Activated T-cell treated with anti-CD3 and anti-CD28 coated beads, Interleukin-2, amount 50 U/mL, for 24 hours (primary cell): ENCODE measurements around the gene BNC2.

Source experiments
- DNase-seq: peaks from one replicate; pipeline ENCODE4 v3.0.0-alpha.2; 2020
- H3K27ac Mint-ChIP-seq: 2 replicates; pipeline ENCODE4 v1.8.0; 2020; ENCODE audit warnings: mild to moderate bottlenecking, mixed read lengths
- H3K27me3 Mint-ChIP-seq: 2 replicates; pipeline ENCODE4 v1.8.0; 2020; ENCODE audit warnings: mixed read lengths
- H3K36me3 Mint-ChIP-seq: 2 replicates; pipeline ENCODE4 v1.8.0; 2020; ENCODE audit warnings: low read depth, mixed read lengths
- H3K4me1 Mint-ChIP-seq: 2 replicates; pipeline ENCODE4 v1.8.0; 2020; ENCODE audit warnings: low read depth, mixed read lengths
- H3K4me3 Mint-ChIP-seq: 2 replicates; pipeline ENCODE4 v1.8.0; 2020; ENCODE audit warnings: mild to moderate bottlenecking, moderate library complexity, mixed read lengths
- H3K9me3 Mint-ChIP-seq: 2 replicates; pipeline ENCODE4 v1.8.0; 2020; ENCODE audit warnings: mixed read lengths

Gene BNC2

DNA sequence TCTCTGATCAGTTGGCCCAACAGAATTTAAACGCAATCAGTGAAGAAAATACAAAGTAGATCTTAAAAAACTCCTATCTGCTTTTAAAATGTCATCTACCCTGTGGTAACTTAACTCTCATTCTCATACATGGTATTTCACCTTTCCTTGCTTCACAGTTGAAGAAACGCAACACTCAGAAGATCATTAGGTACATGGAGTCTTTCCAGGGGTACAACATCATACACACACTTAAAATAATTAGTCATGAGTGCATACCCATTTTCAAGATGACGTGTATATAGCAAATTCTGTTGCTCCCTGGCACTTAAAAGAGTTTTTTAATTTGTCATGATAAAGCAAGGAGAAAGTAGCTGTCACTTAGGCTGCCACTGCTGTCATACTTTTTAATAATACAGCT, 259.9 kb downstream of the BNC2 start:
- Mint-ChIP-seq H3K4me3 (no peak overlapping the region), H3K27me3 (no peaks in the 10 kb centered on the region), H3K4me1 (no peaks in the 10 kb centered on the region), H3K27ac (no peak overlapping the region), H3K36me3 (no peaks in the 10 kb centered on the region), H3K9me3 (no peaks in the 10 kb centered on the region)
- DNase-seq: no peak

DNA sequence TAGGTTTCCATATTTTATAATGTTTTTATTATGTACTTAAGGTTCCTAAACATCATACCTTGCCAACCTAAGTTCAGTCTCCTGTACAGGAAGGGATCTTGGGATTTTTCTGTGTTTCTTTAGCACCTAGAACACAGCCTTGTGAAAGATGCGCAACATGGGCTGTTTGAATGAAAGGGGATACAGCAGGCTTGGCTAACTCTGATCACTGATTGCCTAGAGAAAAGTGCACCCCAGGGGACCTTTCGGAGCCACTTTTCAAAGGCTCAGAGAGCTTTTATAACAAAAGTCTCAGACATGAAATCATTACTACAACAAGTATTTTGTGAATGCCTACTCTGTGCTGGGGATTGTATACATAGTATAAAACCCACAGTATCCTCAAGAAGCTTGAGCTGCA, 261.6 kb downstream of the BNC2 start:
- H3K27me3 Mint-ChIP-seq: no peaks in the 10 kb centered on the region
- H3K27ac Mint-ChIP-seq: no peak overlapping the region
- H3K4me3 Mint-ChIP-seq: no peak overlapping the region
- H3K9me3 Mint-ChIP-seq: peaks cover 4% of the 10 kb centered on the region
- no peak for DNase-seq
- no peaks in the 10 kb centered on the region for H3K4me1 Mint-ChIP-seq
- no peaks in the 10 kb centered on the region for H3K36me3 Mint-ChIP-seq

DNA sequence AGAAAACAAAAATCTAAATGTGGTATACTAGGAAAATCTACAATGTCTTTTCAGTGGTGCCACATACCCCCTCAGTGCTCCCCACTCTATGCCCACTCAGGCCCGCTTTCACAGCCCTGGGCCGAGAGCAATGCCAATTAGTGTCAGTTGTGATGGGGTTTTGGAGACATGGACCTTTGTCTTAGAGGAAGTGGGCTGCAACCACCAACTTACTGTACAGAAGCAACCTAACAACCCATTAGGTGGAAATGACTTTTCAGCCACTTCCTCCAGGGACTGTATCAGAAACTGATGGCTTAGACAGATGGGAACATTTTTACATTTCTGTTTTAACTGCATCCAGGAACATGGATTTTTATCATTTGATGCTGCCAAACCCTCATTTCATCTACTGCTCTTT, 268.0 kb downstream of the BNC2 start:
- Mint-ChIP-seq H3K4me3 (no peak overlapping the region), H3K27ac (no peak overlapping the region), H3K36me3 (no peaks in the 10 kb centered on the region), H3K4me1 (no peaks in the 10 kb centered on the region), H3K27me3 (no peaks in the 10 kb centered on the region), H3K9me3 (peaks cover 4% of the 10 kb centered on the region)
- no peak for DNase-seq

DNA sequence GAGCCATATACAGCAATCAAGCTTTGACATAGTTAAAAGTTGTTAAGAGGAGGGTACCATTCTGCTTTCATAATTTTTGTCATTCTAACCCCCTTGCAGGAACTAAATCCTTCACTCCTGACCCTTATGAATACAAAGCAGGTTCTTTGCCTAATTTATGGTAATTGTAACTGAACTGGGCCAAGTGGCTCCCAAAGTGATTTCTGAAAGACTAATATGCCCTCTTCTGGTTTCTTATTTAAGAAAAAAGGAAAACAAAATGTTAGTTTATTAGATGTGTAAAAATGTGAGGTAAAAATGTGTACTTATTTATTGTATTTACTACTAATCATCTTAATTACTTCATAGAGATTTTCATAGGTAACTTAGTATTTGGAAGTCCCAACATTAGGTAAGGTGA, 268.5 kb downstream of the BNC2 start:
- Mint-ChIP-seq H3K36me3 (no peaks in the 10 kb centered on the region), H3K9me3 (peaks cover 4% of the 10 kb centered on the region), H3K27ac (no peak overlapping the region), H3K27me3 (no peaks in the 10 kb centered on the region), H3K4me1 (no peaks in the 10 kb centered on the region), H3K4me3 (no peak overlapping the region)
- DNase-seq: no peak

DNA sequence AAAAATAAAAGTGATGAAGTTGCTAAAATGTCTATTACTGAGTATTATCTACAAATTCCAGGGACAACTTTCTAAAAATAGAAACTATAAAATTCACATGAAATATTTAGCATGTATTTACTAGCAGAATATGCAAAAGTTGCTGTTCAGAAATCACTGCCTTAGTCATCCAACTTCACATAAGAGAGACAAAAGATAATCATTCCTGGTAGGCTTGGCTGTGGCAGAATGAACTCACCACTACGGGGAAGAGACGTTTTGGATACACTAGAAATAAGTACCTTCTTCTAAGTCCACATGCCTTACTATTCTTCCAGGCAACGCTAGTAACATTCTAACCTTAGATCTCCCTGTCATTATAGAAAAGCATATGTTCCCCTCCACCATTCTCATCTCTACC, 272.2 kb downstream of the BNC2 start:
- no peak for DNase-seq
- Mint-ChIP-seq H3K4me1 (no peaks in the 10 kb centered on the region), H3K9me3 (no peaks in the 10 kb centered on the region), H3K27me3 (no peaks in the 10 kb centered on the region), H3K4me3 (no peak overlapping the region), H3K36me3 (no peaks in the 10 kb centered on the region), H3K27ac (no peak overlapping the region)

DNA sequence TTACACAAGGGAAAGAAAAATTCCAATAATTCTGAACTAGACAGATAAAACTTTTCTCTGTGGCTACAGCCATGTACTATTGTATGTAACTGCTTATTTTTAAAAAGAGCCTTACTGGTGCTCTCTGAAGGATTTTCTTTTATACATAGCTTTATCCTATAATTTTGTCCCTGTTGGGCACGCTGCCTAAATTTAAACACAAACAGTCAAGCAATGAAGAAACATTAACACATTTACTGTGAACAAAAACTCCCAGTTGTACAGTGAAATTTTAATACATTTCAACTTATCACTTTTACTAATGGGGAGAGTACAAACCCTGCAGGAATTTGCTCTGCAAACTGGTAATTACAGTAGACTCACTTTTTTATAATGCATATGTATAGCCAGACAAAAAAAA, 273.3 kb downstream of the BNC2 start:
- Mint-ChIP-seq H3K9me3 (no peaks in the 10 kb centered on the region), H3K4me3 (no peak overlapping the region), H3K27ac (no peak overlapping the region), H3K27me3 (no peaks in the 10 kb centered on the region), H3K4me1 (no peaks in the 10 kb centered on the region), H3K36me3 (no peaks in the 10 kb centered on the region)
- no peak for DNase-seq

DNA sequence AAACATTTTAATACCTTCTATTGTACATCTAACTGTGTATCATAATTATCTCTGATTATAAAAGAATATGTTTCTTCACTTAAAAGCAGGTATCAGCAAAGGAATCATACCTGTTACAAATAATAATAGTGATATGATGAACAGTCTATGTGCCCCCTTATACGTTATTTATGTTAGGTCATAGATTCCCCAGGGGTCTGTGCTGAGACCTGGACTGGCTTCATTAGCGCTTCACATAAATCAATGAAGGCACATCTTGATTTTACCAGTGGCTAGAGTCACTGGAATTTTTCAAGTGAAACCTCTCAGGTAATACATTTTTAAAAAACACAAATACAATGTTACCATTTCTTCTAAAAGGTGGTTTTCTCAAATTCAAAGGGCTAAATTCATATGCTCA, 275.2 kb downstream of the BNC2 start:
- Mint-ChIP-seq H3K9me3 (no peaks in the 10 kb centered on the region), H3K36me3 (no peaks in the 10 kb centered on the region), H3K27me3 (no peaks in the 10 kb centered on the region), H3K4me3 (no peak overlapping the region), H3K4me1 (no peaks in the 10 kb centered on the region), H3K27ac (no peak overlapping the region)
- DNase-seq: no peak

DNA sequence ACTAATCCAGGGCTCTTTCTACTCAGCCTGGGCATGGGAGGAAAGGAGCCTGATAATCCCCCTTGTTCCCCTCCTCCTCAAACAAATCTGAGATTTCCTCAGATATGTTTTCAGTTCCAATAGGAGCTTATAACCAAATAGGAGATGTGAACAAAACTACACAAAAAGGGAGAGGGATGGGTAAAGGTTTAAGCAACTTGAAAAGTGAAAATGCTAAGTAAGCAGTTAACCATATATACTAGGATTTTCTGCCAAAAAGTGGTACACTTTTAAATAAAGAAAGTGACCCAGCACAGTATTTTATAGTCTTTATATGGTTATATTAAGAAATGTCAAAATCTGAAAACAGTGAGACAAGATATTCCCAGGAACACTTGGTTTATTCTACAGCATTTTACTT, 275.7 kb downstream of the BNC2 start:
- no peak for DNase-seq
- Mint-ChIP-seq H3K27me3 (no peaks in the 10 kb centered on the region), H3K4me3 (no peak overlapping the region), H3K36me3 (no peaks in the 10 kb centered on the region), H3K27ac (no peak overlapping the region), H3K9me3 (no peaks in the 10 kb centered on the region), H3K4me1 (no peaks in the 10 kb centered on the region)

DNA sequence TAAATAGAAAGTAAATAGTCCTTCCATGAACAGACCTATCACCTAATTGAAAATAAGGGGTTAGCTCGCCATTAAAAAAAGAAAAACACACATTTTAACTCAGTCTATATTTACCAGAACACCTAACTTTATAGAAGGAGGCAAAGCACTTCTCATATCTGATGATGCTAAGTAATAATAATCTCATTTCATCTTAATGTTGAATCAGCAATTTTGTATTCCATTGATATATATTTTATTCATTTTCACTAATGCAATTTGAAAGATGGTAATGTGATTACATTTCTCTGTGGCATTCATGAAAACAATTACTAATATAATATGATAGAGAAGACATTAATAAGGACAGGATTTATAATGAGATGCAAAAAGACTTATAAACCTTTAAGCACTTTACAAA, 276.7 kb downstream of the BNC2 start:
- no peaks in the 10 kb centered on the region for H3K27me3 Mint-ChIP-seq
- H3K27ac Mint-ChIP-seq: no peak overlapping the region
- H3K4me1 Mint-ChIP-seq: no peaks in the 10 kb centered on the region
- H3K4me3 Mint-ChIP-seq: no peak overlapping the region
- H3K36me3 Mint-ChIP-seq: no peaks in the 10 kb centered on the region
- no peak for DNase-seq
- no peaks in the 10 kb centered on the region for H3K9me3 Mint-ChIP-seq

DNA sequence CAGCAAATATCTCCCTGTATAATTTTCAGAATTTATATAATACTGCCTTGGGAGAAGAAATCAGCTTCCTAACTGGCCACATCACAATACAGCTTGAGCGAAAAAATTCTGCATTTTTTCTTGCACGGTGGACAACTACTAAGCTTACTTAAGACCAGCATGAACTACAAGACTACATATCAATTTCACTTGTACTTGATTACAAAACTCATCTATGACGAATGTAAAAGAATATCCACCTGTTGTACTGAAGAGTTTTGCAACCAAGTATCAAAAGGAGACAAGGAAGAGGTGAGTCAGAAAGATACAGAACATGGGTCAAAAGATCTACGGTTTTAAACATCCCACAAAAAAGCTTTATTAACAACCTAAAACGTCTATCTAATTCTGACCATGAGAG, 279.4 kb downstream of the BNC2 start:
- Mint-ChIP-seq H3K27me3 (no peaks in the 10 kb centered on the region), H3K9me3 (no peaks in the 10 kb centered on the region)

DNA sequence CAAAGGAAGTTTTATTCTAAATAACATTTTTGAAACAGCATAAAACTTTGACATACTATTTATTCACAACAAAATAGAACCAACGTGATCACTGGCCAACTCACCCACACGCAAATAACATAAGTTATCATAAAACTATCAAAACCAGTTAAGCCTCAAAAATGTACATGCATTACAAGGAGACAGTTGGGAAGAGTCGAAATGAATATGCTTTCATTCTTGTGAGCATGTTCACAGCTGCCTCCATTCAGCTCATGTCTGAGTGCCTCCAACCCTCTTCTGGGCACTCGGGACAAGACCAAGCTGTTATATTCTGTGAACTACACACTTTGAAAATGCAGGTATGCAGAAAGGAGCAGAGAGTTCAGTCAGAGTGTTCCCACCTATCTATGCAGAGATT, 284.9 kb downstream of the BNC2 start:
- no peaks in the 10 kb centered on the region for H3K27me3 Mint-ChIP-seq
- H3K4me3 Mint-ChIP-seq: no peak overlapping the region
- H3K9me3 Mint-ChIP-seq: peaks cover 2% of the 10 kb centered on the region
- H3K36me3 Mint-ChIP-seq: no peaks in the 10 kb centered on the region
- DNase-seq: no peak
- no peak overlapping the region for H3K27ac Mint-ChIP-seq
- no peaks in the 10 kb centered on the region for H3K4me1 Mint-ChIP-seq

More for the DNA sequence above, 279.4 kb downstream of the BNC2 start:
- Mint-ChIP-seq H3K4me3 (no peak overlapping the region), H3K27ac (no peak overlapping the region), H3K36me3 (no peaks in the 10 kb centered on the region), H3K4me1 (no peaks in the 10 kb centered on the region)
- no peak for DNase-seq

DNA sequence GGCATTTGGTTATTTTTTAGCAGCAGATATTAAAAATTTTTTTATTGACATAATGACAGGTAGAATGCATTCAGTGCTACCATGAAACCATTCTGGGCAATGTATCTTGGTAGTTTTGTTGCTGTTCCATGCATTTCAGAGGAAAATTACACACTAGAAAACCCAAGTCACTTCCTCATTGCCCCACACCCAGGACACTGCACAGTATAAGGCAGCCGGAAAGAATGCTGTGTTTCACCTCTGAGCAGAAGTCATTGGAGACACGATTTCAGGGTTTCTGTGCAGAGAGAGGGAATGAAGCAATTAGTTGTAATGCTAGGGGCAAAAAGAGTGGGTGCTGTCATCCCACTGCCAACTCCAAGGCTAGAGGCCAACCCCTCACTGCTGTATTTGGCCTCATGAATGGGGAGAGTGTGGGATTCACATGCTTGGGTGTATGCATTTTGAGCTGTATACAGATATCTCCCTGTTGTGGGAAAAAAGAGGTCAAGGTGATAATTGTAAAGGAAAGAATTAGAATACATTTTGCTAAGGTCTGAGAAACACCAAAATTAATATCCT, 290.5 kb downstream of the BNC2 start:
- H3K4me1 Mint-ChIP-seq: no peaks in the 10 kb centered on the region
- no peak for DNase-seq
- no peak overlapping the region for H3K27ac Mint-ChIP-seq
- H3K9me3 Mint-ChIP-seq: peaks cover 2% of the 10 kb centered on the region
- H3K4me3 Mint-ChIP-seq: no peak overlapping the region
- no peaks in the 10 kb centered on the region for H3K36me3 Mint-ChIP-seq
- H3K27me3 Mint-ChIP-seq: no peaks in the 10 kb centered on the region

DNA sequence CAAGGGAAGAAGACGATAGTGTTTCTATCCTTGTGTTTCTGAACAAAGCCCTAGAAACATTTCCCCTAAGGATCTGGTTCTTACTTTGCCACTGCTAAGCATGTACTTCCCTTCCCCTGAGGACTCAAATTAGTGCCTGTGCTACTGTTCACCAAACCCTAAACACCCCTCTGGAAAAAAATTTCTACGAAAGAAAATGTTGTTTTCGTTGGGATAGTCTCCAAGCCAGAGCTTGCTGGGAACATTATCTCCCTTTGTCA, 294.6 kb downstream of the BNC2 start:
- no peak for DNase-seq
- Mint-ChIP-seq H3K4me3 (no peak overlapping the region), H3K36me3 (no peaks in the 10 kb centered on the region), H3K27ac (no peak overlapping the region), H3K4me1 (no peaks in the 10 kb centered on the region), H3K9me3 (no peaks in the 10 kb centered on the region), H3K27me3 (no peaks in the 10 kb centered on the region)

DNA sequence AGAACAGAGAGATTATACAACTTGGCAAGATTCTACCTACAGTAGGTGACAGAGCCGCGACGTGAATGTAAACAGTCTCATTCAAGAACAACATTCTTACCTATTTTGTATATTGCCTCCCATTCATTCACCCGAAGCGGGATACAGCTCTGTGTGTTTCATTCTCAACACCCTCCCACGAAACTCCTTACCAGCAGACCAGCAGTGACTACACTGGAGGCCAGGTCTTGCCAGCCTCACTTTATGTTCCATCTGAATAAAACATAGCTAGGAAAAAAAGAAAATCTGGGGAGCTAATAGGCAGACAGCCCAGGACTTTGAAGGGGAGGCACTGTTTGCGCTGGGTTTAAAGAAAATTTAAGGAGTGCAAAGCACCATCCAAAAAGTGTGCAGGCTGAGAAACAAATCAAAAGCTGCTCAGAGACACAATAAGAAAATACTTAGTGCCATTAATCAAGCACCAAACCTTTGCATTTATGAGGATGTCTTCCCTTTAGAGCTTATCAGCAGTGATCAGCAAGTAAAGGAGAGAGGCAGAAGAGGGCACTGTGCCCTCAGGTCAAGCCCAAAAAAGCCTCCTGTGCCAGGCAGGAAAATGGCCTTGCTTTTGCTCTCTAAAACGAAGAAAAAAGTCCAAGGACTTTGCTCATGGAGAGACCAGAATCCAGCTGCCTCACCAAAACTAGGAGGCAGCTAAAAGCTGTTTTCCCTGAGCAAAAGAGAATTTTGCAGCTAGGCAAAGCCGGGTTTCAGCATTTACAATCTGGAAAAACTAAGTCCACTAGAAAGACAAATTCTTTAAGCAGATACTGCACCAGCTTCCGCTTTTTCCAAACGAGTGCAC, 295.1 kb downstream of the BNC2 start:
- DNase-seq: no peak
- H3K36me3 Mint-ChIP-seq: no peaks in the 10 kb centered on the region
- H3K27ac Mint-ChIP-seq: no peak overlapping the region
- H3K4me3 Mint-ChIP-seq: no peak overlapping the region
- no peaks in the 10 kb centered on the region for H3K4me1 Mint-ChIP-seq
- H3K9me3 Mint-ChIP-seq: no peaks in the 10 kb centered on the region
- H3K27me3 Mint-ChIP-seq: no peaks in the 10 kb centered on the region

DNA sequence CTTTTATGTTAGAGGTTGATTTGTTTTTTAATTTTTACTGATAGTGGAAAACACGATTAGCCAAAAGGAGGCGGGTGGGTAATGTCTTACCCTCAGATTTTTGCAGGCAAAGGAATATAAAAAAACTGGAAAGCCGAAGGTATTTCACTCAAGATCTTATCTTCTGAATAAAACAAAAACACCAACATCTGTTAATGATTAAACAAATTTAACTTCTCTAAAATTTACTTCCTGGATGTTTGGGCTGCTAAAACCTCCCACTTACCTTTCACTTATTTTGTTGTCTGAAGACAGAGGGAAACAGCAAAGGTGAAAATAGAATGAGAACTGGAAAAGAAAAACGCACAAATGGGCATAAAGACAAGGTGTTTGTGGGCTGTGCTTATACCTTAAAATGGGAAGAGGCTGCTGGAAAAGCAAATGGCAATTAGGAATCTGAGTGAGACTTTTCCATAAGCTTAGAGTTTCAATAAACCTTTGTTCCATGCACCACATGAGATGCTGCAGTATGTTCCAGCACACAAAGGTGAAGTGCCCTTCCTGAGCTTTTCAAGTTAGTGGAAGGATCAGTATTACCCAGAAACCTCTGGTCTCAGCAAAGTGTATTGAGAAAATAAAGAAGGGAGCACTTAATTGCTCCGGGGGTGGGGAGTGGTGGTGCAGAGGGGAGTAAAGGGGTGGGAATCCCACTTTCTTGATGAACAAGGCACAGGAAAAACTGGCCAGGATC, 298.3 kb downstream of the BNC2 start:
- H3K9me3 Mint-ChIP-seq: no peaks in the 10 kb centered on the region
- no peaks in the 10 kb centered on the region for H3K36me3 Mint-ChIP-seq
- no peaks in the 10 kb centered on the region for H3K4me1 Mint-ChIP-seq
- no peak overlapping the region for H3K27ac Mint-ChIP-seq
- DNase-seq: no peak
- no peaks in the 10 kb centered on the region for H3K27me3 Mint-ChIP-seq
- H3K4me3 Mint-ChIP-seq: no peak overlapping the region
